Measurements from ENCODE around the gene MAST2.

DNA sequence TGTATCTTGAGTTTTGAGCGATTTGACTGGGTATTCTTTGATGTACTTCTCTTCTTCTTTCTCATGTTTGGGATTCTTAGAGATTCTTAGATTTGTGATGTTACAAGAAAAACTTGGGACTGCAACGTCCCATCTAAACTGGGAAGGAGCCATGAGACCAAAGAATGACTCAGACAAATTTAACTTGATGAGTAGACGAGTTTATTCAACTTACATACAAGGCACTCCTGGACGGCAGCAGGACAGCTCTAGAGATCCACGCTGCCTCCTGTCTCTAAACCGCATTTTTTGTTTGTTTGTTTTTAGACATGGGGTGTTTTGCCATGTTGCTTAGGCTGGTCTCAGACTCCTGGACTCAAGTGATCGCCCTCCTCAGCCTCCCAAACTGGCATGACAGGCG, 191.9 kb downstream of the MAST2 start:
- TF ChIP-seq ZNF274 (IDR thresholded peaks at IDR 0.05; ENCODE audit: low read depth, low read length) (no peak), YY1 (IDR thresholded peaks at IDR 0.05; ENCODE audit: insufficient read depth, insufficient read length) (no peak), SUZ12 (IDR thresholded peaks at IDR 0.05; ENCODE audit: extremely low read depth, insufficient read depth, insufficient read length) (no peak)

All from NT2/D1 (cell line).